Neuronal stem cell (in vitro differentiated cells): ENCODE measurements around the gene AGER.

Experiments
- DNase-seq: peaks from one replicate; pipeline ENCODE4 v3.0.0-alpha.2; 2013; ENCODE audit warnings: low spot score
- H2AFZ ChIP-seq: one replicate; pipeline ENCODE4 v1.6.1; 2013; ENCODE audit warnings: mild to moderate bottlenecking, low read length, inconsistent platforms
- H2AK5ac ChIP-seq: 2 replicates; pipeline ENCODE4 v1.6.1; 2013; ENCODE audit warnings: low read depth, mild to moderate bottlenecking, inconsistent platforms, low read length, moderate library complexity, mixed read lengths
- H2BK120ac ChIP-seq: 2 replicates; pipeline ENCODE4 v1.6.1; 2013; ENCODE audit warnings: low read depth, mild to moderate bottlenecking, inconsistent platforms, low read length, moderate library complexity, mixed read lengths
- H2BK12ac ChIP-seq: one replicate; pipeline ENCODE4 v1.6.1; 2013; ENCODE audit warnings: low read length, inconsistent platforms
- H2BK15ac ChIP-seq: 2 replicates; pipeline ENCODE4 v1.6.1; 2013; ENCODE audit warnings: mild to moderate bottlenecking, low read length, inconsistent platforms, mixed read lengths
- H2BK5ac ChIP-seq: one replicate; pipeline ENCODE4 v1.6.1; 2013; ENCODE audit warnings: inconsistent platforms, mild to moderate bottlenecking, low read length, moderate library complexity
- H3K14ac ChIP-seq: one replicate; pipeline ENCODE4 v1.6.1; 2013; ENCODE audit warnings: low read length, inconsistent platforms
- H3K18ac ChIP-seq: 2 replicates; pipeline ENCODE4 v1.6.1; 2013; ENCODE audit warnings: low read length, inconsistent platforms
- H3K23ac ChIP-seq: 2 replicates; pipeline ENCODE4 v1.6.1; 2013; ENCODE audit warnings: low read depth, mild to moderate bottlenecking, mixed read lengths, low read length, inconsistent platforms; ENCODE audit not compliant: poor library complexity
- H3K27ac ChIP-seq: replicated peaks from 3 replicates; pipeline ENCODE4 v1.5.1; 2013; ENCODE audit warnings: low read length, inconsistent platforms
- H3K27me3 ChIP-seq, 3 experiments: 2 replicates each; pipeline ENCODE4 v1.6.1; 2013; ENCODE audit warnings: low read length in 3 of 3, mild to moderate bottlenecking in 2 of 3, inconsistent platforms in 1 of 3, low read depth in 1 of 3, mixed read lengths in 1 of 3, moderate library complexity in 1 of 3; ENCODE audit not compliant: control insufficient read depth in 3 of 3, insufficient read depth in 3 of 3
- H3K36me3 ChIP-seq, 2 donors: replicated peaks in 1 of 2; 2 replicates each; pipeline ENCODE4 v1.6.1; 2013; ENCODE audit warnings: low read length in 2 of 2; ENCODE audit not compliant: control insufficient read depth in 2 of 2, insufficient read depth in 2 of 2
- H3K4ac ChIP-seq: 2 replicates; pipeline ENCODE4 v1.6.1; 2013; ENCODE audit warnings: inconsistent platforms, mild to moderate bottlenecking, low read length, moderate library complexity
- H3K4me1 ChIP-seq, 2 donors: 1 replicate in 1 of 2; 2 replicates in 1 of 2; pipeline ENCODE4 v1.6.1; 2013; ENCODE audit warnings: low read length in 2 of 2, low read depth in 1 of 2; ENCODE audit not compliant: control insufficient read depth in 2 of 2, insufficient read depth in 1 of 2
- H3K4me2 ChIP-seq: one replicate; pipeline ENCODE4 v1.6.1; 2013; ENCODE audit warnings: mild to moderate bottlenecking, low read length, inconsistent platforms; ENCODE audit not compliant: insufficient read depth, poor library complexity, severe bottlenecking
- H3K4me3 ChIP-seq, 2 donors: 2 replicates each; pipeline ENCODE4 v1.5.1; 2013; ENCODE audit warnings: low read length in 2 of 2, mild to moderate bottlenecking in 2 of 2, inconsistent platforms in 1 of 2, moderate library complexity in 1 of 2
- H3K79me1 ChIP-seq: one replicate; pipeline ENCODE4 v1.6.1; 2013; ENCODE audit warnings: low read depth, mild to moderate bottlenecking, inconsistent platforms, low read length, moderate library complexity
- H3K9ac ChIP-seq: one replicate; pipeline ENCODE4 v1.6.1; 2013; ENCODE audit warnings: mild to moderate bottlenecking, low read depth, low read length, inconsistent platforms; ENCODE audit not compliant: poor library complexity
- H3K9me3 ChIP-seq, 2 donors: replicated peaks in 1 of 2; 2 replicates each; pipeline versions ENCODE3 to v1.6.1; 2013; ENCODE audit warnings: low read length in 2 of 2, mild to moderate bottlenecking in 2 of 2, inconsistent platforms in 1 of 2, low read depth in 1 of 2, mixed read lengths in 1 of 2, moderate library complexity in 1 of 2; ENCODE audit not compliant: control insufficient read depth in 2 of 2, insufficient read depth in 1 of 2
- H4K8ac ChIP-seq: one replicate; pipeline ENCODE4 v1.6.1; 2013; ENCODE audit warnings: low read depth, mild to moderate bottlenecking, inconsistent platforms, low read length, moderate library complexity
- H4K91ac ChIP-seq: one replicate; pipeline ENCODE4 v1.6.1; 2013; ENCODE audit warnings: low read length, low read depth, mild to moderate bottlenecking, inconsistent platforms; ENCODE audit not compliant: poor library complexity
- WGBS, 2 donors: extraction: QIAGEN DNeasy Blood & Tissue Kit; methylation state at CpG; one replicate each; pipeline ENCODE4 v1.1.7; 2013; ENCODE audit warnings: missing lambda C conversion rate in 2 of 2, mixed read lengths in 1 of 2; ENCODE audit not compliant: insufficient read length in 2 of 2, insufficient replicate concordance in 1 of 2; ENCODE audit errors: extremely low coverage in 2 of 2; 5-methylcytosine and 5-hydroxymethylcytosine counted together

Gene AGER

DNA sequence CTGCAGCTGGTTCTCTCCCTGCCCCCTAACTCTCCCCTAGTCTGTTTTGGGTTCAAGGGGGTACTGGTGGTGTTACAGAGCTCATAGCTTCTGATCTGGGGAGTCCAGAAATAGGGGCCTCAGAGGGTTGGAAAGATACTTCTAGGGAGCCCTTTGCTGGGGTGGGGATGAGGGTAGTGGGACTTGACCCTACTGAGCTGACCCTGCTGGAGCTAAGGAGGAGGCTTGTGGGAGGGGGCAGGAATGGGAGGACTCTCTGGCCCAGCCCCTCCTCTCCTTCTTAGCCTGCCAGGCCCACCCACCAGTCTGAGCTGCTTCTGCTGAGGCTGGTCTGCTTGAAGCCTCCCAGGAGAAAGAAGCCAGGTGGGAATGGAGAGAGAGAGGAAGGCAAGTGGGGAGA, 19.8 kb downstream of the AGER start, which contains the start of gene EGFL8:
EGFL8 (plus strand) TSS at position 301 of the 400 bp plus-strand sequence. CDS start 1,571 bp downstream, outside the sequence.
- Histone ChIP-seq H4K91ac (no peak within 1 kb of the TSS), H3K4me3 (no peak within 1 kb of the TSS), H2BK12ac (no peak within 1 kb of the TSS), H4K8ac (no peak within 1 kb of the TSS), H2AFZ (no peak within 1 kb of the TSS), H3K18ac (peak within 1 kb of the TSS; percentile 78), H3K14ac (no peak within 1 kb of the TSS), H3K27me3 (no peaks in the 10 kb centered on the region), H3K4me1 (peaks cover 0 to 32% of the 10 kb centered on the region in 2 donors), H2AK5ac (peak within 1 kb of the TSS; percentile 51), H3K9me3 (no peaks in the 10 kb centered on the region), H3K27ac (peak within 1 kb of the TSS; percentile 81), H2BK5ac (no peak within 1 kb of the TSS), H3K4ac (no peak within 1 kb of the TSS), H2BK120ac (no peak within 1 kb of the TSS), H3K9ac (no peak within 1 kb of the TSS), H3K23ac (no peak within 1 kb of the TSS), H2BK15ac (peak within 1 kb of the TSS; percentile 59), H3K36me3 (peaks cover 20 to 68% of the 10 kb centered on the region in 2 donors), H3K79me1 (peaks cover 2% of the 10 kb centered on the region), H3K4me2 (peak within 1 kb of the TSS; percentile 43)
- DNase-seq = no peak

DNA sequence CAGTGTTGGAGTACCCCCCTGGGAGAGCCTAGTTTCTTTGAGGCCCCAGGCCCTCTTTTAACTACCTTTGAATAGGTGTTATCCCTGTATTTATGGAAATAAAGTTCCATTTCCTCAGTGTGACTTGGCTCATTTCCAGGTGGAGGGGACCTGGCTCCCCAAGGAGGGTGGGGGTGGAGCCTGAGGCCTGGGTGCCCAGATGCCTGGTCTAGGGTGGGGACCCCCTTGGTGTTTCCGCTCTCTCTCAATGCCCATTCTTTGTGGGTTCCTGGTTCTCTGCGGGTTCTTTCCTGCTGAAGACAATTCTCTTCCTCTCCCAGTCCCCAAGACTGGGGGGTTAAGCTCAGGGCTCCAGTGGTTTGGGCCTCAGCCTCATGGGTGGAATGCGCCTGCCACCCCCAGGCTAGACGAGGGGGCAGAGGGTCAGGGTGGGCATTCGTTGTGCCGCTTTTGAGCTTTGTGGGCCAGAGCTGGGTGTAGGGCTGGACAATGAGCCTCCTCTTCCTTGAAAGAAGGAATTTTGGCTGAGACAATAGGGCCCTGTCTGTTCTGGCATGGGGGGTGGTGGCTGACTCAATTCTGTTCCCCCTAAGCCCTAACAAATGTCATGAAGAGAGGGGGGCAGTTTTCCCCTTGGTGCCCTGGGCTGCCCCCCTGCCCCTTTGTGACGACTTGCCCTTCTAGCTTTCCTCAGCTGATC, 20.3 kb downstream of the AGER start:
- Histone ChIP-seq H4K91ac (no peak overlapping the region), H2AK5ac (peak overlapping the region; percentile 51), H3K4me1 (peaks cover 0 to 30% of the 10 kb centered on the region in 2 donors), H2AFZ (no peak overlapping the region), H2BK5ac (no peak overlapping the region), H3K4ac (no peak overlapping the region), H3K9ac (no peak overlapping the region), H3K14ac (no peak overlapping the region), H2BK120ac (no peak overlapping the region), H3K23ac (no peak overlapping the region), H3K4me2 (peak overlapping the region; percentile 43), H3K27me3 (no peaks in the 10 kb centered on the region), H3K4me3 (no peak overlapping the region), H2BK15ac (peak overlapping the region; percentile 59), H3K79me1 (peaks cover 1% of the 10 kb centered on the region), H2BK12ac (no peak overlapping the region), H3K9me3 (no peaks in the 10 kb centered on the region), H4K8ac (no peak overlapping the region), H3K27ac (peak overlapping the region; percentile 81), H3K36me3 (peaks cover 15 to 66% of the 10 kb centered on the region in 2 donors), H3K18ac (peak overlapping the region; percentile 78)
- DNase-seq = no peak
- WGBS, 2 donors = no CpG with 5 or more reads among the region's 7 CpGs

DNA sequence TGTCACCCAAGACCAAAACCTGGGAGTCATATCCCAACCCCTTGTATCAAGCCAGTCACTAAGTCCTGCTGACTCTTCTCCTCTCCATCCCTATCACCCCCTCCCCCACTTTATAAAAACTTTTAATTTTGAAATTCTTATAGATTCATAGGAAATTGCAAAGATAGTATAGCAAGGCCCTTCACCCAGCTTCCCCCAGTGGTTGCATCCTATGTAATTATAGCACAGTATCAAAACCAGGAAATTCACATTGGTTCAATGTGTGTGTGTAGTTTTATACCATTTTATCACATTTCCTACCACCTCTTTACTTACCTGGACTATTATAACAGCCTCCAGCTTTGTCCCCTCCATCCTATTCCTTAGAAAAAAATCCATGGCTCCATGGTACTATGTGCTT, 26.0 kb downstream of the AGER start:
- Histone ChIP-seq H3K4me2 (no peak overlapping the region), H2BK12ac (no peak overlapping the region), H4K91ac (no peak overlapping the region), H2BK15ac (no peak overlapping the region), H3K18ac (no peak overlapping the region), H3K9me3 (no peaks in the 10 kb centered on the region), H3K23ac (no peak overlapping the region), H4K8ac (no peak overlapping the region), H3K4me1 (peaks cover 7% of the 10 kb centered on the region in 2 donors), H3K9ac (no peak overlapping the region), H2BK120ac (no peak overlapping the region), H3K27me3 (no peaks in the 10 kb centered on the region), H3K4me3 (no peak overlapping the region), H3K36me3 (peaks cover 27 to 55% of the 10 kb centered on the region in 2 donors), H3K79me1 (peaks cover 19% of the 10 kb centered on the region), H3K4ac (no peak overlapping the region), H2AK5ac (no peak overlapping the region), H2AFZ (no peak overlapping the region), H3K14ac (no peak overlapping the region), H3K27ac (no peak overlapping the region), H2BK5ac (no peak overlapping the region)
- no peak for DNase-seq

DNA sequence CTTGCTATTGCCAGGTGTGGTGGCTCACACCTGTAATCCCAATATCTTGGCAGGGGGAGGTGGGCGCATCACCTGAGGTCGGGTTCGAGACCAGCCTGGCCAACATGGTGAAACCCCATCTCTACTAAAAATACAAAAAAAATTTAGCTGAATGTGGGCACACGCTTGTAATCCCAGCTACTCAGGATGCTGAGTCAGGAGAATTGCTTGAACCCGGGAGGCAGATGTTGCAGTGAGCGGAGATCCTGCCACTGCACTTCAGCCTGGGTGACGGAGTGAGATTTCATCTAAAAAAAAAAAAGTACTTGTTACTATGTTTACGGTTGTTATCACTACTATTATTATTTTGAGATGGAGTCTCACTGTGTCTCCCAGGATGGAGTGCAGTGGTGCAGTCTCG, 27.2 kb downstream of the AGER start:
- Histone ChIP-seq H3K4me3 (no peak overlapping the region), H3K18ac (no peak overlapping the region), H3K4me1 (peaks cover 15 to 16% of the 10 kb centered on the region in 2 donors), H3K4me2 (no peak overlapping the region), H4K91ac (no peak overlapping the region), H4K8ac (no peak overlapping the region), H3K27ac (no peak overlapping the region), H2BK15ac (no peak overlapping the region), H2AFZ (no peak overlapping the region), H2BK12ac (no peak overlapping the region), H3K14ac (no peak overlapping the region), H2BK120ac (no peak overlapping the region), H3K79me1 (peaks cover 19% of the 10 kb centered on the region), H3K27me3 (peaks cover 0 to 6% (median 0%) of the 10 kb centered on the region in 3 experiments), H3K4ac (no peak overlapping the region), H2AK5ac (no peak overlapping the region), H3K36me3 (peaks cover 25 to 48% of the 10 kb centered on the region in 2 donors), H2BK5ac (no peak overlapping the region), H3K9me3 (no peaks in the 10 kb centered on the region), H3K9ac (no peak overlapping the region), H3K23ac (no peak overlapping the region)
- no peak for DNase-seq
- WGBS, 2 donors = no CpG with 5 or more reads among the region's 9 CpGs
